Bone marrow (tissue), 2 donors: ENCODE data around the gene REV3L.
"Not testable (repeated sequence)": the region's sequence is repeated elsewhere in the genome, so short reads cannot be mapped to it uniquely, and the experiment has no call there.

ENCODE experiments used
- DNase-seq, 2 donors: peaks; one replicate each; lab custom pipeline; 2025; lab: John Stamatoyannopoulos, UW

REV3L gene

GRCh38 chr6:111482959-111483735, at the start of gene REV3L:
Gene REV3L, minus strand, starts transcription at chr6:111483218. Its CDS starts 330 bp downstream, at chr6:111482888.
- peak; percentile 73 to 92 for DNase-seq

- DNase-seq: no peak
Measured at GRCh38 chr6:111531185-111531584, 48.2 kb upstream of the REV3L start.

- DNase-seq: no peak
Measured at GRCh38 chr6:111530667-111531066, 47.6 kb upstream of the REV3L start.

- DNase-seq: no peak
Measured at GRCh38 chr6:111530218-111530617, 47.2 kb upstream of the REV3L start.

GRCh38 chr6:111527367-111527766, 44.3 kb upstream of the REV3L start:
- no peak for DNase-seq

GRCh38 chr6:111524735-111525134, 41.7 kb upstream of the REV3L start:
- no peak for DNase-seq

- DNase-seq: no peak
Measured at GRCh38 chr6:111524252-111524651, 41.2 kb upstream of the REV3L start.

- no peak for DNase-seq
Measured at GRCh38 chr6:111523484-111524167, 40.6 kb upstream of the REV3L start.

- DNase-seq: peak in 1 of 2 donors; percentile 59
Measured at GRCh38 chr6:111522393-111523020, 39.5 kb upstream of the REV3L start.

GRCh38 chr6:111521497-111522270, 38.7 kb upstream of the REV3L start:
- no peak for DNase-seq

- DNase-seq: no peak
Measured at GRCh38 chr6:111520524-111520923, 37.5 kb upstream of the REV3L start.

- no peak for DNase-seq
Measured at GRCh38 chr6:111517965-111518364, 34.9 kb upstream of the REV3L start.

GRCh38 chr6:111515259-111515658, 32.2 kb upstream of the REV3L start:
- no peak for DNase-seq

- DNase-seq: not testable (repeated sequence)
Measured at GRCh38 chr6:111514531-111514930, 31.5 kb upstream of the REV3L start.

GRCh38 chr6:111507219-111507618, 24.2 kb upstream of the REV3L start:
- not testable (repeated sequence) for DNase-seq

- DNase-seq: not testable (repeated sequence)
Measured at GRCh38 chr6:111505498-111505897, 22.5 kb upstream of the REV3L start.

- no peak for DNase-seq
Measured at GRCh38 chr6:111503660-111504059, 20.6 kb upstream of the REV3L start.

- no peak for DNase-seq
Measured at GRCh38 chr6:111503194-111503593, 20.2 kb upstream of the REV3L start.

- no peak for DNase-seq
Measured at GRCh38 chr6:111502154-111502553, 19.1 kb upstream of the REV3L start.

- no peak for DNase-seq
Measured at GRCh38 chr6:111499269-111499793, 16.3 kb upstream of the REV3L start.

GRCh38 chr6:111494951-111495635, 12.1 kb upstream of the REV3L start:
- peak in 1 of 2 donors; percentile 29 for DNase-seq
